HG03565 (cell line): ENCODE measurements around the gene CCDC89.
"Not testable (repeated sequence)": the region's sequence is repeated elsewhere in the genome, so short reads cannot be mapped to it uniquely, and the experiment has no call there.

Experiments used
- ATAC-seq: cut with Tn5 transposase; IDR thresholded peaks from one replicate; pipeline ENCODE4 v1.9.1; 2021; ENCODE audit warnings: mild to moderate bottlenecking, moderate library complexity; ENCODE audit not compliant: unreplicated experiment

Gene CCDC89

DNA sequence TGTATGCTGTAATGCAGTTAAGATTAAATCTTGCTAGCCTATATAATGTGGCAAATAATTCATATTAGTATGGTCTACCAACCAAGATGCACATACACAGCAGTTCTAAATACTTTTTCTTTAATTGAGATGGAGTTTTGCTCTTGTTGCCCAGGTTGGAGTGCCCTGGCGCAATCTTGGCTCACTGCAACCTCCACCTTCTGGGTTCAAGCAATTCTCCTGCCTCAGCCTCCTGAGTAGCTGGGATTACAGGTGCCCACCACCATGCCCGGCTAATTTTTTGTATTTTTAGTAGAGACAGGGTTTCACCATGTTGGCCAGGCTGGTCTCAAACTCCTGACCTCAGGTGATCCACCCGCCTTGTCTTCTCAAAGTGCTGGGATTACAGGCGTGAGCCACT, 31.7 kb downstream of the CCDC89 start:
- not testable (repeated sequence) for ATAC-seq

DNA sequence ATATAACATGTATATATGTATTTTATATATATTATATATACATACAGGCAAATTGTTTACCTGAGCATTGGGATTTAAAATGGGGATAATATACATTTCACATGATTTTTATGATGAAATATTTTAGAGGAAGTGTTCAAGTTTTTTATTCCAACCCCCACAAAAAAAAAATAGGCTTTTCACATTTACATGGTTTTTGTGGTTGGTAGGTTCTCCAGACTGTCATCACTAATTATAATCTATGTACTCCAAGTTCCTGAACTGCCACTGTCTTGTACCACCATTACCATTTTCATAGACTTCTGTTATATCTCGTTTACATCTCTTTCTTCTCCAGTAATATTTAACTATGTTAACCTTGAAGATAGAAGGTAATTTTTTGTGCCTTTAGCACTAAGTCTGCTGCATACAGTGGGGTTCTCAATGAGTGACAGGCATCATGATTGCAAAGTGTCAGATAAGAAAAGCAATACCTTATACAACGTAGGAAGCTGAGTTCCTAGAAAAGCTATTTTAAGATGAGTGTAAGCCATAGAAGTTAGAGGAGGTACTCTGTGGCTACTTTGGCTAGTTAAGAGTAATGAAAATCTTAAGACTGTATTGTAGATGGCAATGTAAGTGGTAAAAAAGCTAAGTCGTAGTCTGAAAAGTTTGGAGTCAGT, 33.1 kb downstream of the CCDC89 start:
- ATAC-seq: no peak

DNA sequence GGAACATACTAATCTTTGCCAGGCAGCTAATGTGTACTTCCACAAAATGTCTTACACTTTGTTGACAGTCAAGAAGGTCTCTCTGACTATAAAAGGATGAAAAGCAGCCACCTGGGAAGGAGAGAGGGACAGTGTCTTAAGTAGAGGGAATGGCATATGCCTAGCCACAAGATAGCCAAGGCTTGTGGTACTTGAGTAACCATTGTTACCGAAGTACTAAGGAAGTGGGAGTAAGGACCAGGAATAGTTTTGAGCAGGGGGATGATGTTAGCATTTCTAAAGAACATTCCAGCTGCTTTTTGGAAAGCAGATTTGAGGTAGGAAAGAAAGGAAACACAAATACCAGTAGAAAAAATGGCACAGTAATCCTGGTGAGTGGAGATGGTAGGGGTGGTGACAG, 34.9 kb downstream of the CCDC89 start:
- ATAC-seq: no peak

DNA sequence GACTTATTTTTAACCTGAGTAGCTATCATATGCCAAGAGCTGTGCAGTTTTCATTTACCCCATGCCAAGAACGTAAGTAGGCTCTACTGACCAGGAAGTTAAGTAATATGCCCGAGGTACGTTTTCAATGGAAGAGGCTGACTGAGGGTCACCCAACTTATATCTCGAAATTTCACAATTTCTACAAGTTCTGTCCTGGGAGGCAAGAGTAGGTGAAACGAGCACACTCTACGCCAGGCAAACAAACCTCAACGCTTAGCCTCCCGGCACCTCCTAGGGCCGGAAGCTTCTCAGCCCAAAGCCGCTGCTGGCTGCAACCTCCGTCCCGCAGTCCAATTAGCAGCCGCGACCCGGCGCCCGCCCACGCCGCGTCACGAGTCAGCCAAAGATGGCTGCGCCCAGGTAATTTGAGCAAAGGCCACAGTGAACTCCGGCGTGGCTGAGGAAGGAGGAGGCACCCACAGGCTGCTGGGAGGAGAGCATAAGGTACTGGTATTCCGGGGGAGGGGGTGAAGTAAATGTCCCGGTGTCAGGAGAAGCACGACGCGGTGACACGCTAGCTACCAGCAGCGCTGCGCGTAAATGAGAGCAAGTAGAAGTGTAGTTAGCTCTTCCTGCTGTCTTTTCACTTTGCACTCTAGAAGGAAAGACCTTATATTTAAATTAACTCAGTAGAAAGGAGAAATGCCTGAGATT, 38.2 kb downstream of the CCDC89 start, which contains the start of gene TMEM126A:
Gene TMEM126A, plus strand, starts transcription at position 364 of the 696 bp plus-strand sequence. CDS start 2,289 bp downstream, outside the sequence.
- peak; percentile 99 for ATAC-seq

DNA sequence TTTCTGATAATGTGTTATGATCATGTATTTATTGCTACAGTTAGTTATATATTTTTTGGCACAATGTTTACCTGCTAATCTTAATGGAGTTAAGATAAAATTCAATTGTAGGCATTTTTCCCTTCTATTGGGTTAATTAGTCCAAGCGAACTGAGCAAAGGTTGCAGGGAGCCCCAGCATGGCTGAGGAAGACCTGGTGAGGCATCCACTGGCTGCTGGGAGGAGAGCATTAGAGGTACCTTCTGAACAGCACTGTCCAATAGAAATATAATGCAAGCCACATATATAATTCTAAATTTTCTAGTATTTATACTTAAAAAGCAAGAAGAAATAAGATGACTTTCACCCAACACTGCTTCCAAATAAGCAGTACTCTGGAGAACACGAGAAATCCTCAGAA, 38.9 kb downstream of the CCDC89 start:
- no peak for ATAC-seq

DNA sequence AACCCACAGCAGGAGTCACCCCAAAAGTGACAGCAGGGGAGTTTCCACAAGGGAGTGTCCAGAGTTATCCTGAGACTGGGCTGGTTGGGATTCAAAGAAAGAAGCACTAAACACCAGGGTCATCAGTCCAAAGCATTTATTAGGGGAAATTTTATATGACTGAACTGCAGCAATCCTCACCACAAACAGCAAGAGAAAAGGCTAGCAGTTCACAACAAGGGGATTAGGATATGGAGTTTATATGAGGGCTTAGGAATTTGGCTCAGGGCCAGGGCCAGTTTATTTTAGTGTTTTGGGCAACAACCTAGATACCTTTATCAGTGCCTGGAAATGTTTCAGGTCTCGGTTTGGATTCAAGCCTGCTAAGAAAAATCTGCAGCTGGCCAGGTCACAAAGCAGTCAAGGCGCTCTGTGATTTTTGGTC, 42.8 kb downstream of the CCDC89 start:
- no peak for ATAC-seq

DNA sequence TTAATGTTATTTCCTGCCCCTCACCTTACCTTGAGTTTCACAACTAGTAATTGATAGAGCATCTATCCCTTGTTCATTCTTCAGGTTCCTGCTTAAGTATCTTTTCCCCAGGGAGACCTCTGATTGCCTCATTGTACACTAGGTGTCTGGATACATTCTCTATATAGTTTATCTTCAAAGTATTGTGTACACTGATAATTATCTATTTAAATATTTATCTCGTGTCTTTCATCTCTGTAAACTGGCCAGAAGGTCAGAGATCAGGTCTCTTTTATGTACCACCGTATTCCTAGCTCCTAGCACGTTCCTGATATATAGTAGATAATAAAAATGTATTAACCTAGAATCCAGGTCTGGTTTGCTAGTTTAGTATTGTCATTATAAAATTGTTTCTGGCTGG, 51.2 kb downstream of the CCDC89 start:
- no peak for ATAC-seq
